GM21737 (cell line): ENCODE measurements around the gene CAST.
"Not testable (repeated sequence)": the region's sequence is repeated elsewhere in the genome, so short reads cannot be mapped to it uniquely, and the experiment has no call there.

Source experiments
- ATAC-seq: cut with Tn5 transposase; IDR thresholded peaks from one replicate; pipeline ENCODE4 v1.9.1; 2021; ENCODE audit warnings: mild to moderate bottlenecking, moderate library complexity; ENCODE audit not compliant: unreplicated experiment

Gene CAST, protein sequence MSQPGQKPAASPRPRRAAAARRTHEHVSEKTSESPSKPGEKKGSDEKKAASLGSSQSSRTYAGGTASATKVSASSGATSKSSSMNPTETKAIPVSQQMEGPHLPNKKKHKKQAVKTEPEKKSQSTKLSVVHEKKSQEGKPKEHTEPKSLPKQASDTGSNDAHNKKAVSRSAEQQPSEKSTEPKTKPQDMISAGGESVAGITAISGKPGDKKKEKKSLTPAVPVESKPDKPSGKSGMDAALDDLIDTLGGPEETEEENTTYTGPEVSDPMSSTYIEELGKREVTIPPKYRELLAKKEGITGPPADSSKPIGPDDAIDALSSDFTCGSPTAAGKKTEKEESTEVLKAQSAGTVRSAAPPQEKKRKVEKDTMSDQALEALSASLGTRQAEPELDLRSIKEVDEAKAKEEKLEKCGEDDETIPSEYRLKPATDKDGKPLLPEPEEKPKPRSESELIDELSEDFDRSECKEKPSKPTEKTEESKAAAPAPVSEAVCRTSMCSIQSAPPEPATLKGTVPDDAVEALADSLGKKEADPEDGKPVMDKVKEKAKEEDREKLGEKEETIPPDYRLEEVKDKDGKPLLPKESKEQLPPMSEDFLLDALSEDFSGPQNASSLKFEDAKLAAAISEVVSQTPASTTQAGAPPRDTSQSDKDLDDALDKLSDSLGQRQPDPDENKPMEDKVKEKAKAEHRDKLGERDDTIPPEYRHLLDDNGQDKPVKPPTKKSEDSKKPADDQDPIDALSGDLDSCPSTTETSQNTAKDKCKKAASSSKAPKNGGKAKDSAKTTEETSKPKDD

GRCh38 chr5:96661855-96662724, at the start of gene CAST:
TSS of gene CAST (plus strand) at chr5:96662376. CDS start at chr5:96662423, 47 bp downstream.
- peak; percentile 68 for ATAC-seq

- ATAC-seq, result no peak
Observed at GRCh38 chr5:96614110-96614691, 48.0 kb upstream of the CAST start.

DNA sequence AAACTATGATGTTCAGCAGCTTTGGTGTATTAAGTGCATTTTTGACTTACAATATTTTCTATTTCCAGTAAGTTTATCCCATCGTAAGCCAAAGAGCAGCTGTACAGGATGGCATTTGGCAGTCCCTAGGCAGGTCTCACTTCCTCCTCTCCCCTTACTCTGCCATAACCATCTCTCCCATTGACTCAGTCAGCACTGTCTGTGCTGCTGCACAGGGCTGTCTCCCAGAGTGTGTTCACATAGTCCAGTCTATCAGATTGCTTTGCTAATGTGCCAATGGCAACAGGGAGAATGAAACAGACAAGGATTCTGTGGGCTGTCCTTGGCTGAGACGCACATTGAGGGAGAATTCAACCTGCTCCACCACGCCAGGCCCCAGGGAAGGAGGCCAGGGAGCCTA, 47.0 kb upstream of the CAST start:
- no peak for ATAC-seq

- ATAC-seq, result no peak
Observed at GRCh38 chr5:96616801-96617200, 45.4 kb upstream of the CAST start.

DNA sequence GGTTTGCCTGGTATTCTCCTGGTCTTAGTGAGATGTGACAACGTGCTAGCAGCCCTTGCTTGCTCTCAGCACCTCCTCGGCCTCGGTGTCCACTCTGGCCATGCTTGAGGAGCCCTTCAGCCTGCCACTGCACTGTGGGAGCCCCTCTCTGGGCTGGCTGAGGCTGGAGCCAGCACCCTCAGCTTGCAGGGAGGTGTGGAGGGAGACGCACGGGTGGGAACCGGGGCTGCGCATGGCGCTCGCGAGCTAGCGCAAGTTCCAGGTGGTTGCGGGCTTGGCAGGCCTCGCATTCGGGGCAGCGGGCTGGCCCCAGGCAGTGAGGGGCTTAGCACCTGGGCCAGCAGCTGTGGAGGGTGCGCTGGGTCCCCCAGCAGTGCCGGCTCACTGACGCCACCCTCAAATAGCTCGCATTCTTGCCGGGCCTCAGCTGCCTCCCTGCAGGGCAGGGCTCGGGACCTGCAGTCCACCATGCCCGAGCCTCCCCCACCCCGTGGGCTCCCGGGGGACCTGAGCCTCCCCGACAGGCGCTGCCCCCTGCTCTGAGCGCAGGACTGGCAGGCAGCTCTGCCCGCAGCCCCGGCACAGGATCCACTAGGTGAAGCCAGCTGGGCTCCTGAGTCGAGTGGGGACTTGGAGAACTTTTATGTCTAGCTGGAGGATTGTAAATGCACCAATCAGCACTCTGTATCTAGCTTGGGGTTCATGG, 43.7 kb upstream of the CAST start:
- ATAC-seq, result not testable (repeated sequence)

GRCh38 chr5:96619946-96620345, 42.2 kb upstream of the CAST start:
- no peak for ATAC-seq

GRCh38 chr5:96624596-96624995, 37.6 kb upstream of the CAST start:
- no peak for ATAC-seq

- no peak for ATAC-seq
Observed at GRCh38 chr5:96625365-96625764, 36.8 kb upstream of the CAST start.

GRCh38 chr5:96626956-96627355, 35.2 kb upstream of the CAST start:
- ATAC-seq, result no peak

GRCh38 chr5:96627792-96628398, 34.3 kb upstream of the CAST start:
- no peak for ATAC-seq

GRCh38 chr5:96628406-96628805, 33.8 kb upstream of the CAST start:
- ATAC-seq, result no peak

DNA sequence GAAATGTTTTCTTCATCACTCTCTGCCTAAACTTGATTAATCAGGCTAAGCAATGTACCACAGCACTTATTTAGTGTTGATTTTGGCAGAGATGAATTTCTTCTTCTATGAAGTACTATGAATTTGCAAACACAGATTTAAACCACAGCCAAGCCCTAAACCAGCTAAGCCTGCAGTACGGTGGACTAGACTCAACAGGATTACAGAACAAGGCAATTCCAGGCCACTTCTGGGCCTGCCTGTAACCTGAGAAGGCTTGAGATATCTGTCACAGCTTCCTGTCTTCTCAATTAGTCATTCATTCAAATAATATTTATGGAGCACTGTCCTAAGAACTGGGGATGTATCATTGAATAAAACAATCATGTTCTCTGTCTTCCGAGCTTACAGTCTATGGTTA, 32.4 kb upstream of the CAST start:
- no peak for ATAC-seq

GRCh38 chr5:96633820-96634219, 28.4 kb upstream of the CAST start:
- no peak for ATAC-seq

- no peak for ATAC-seq
Observed at GRCh38 chr5:96634881-96635280, 27.3 kb upstream of the CAST start.

GRCh38 chr5:96636046-96636445, 26.1 kb upstream of the CAST start:
- no peak for ATAC-seq

DNA sequence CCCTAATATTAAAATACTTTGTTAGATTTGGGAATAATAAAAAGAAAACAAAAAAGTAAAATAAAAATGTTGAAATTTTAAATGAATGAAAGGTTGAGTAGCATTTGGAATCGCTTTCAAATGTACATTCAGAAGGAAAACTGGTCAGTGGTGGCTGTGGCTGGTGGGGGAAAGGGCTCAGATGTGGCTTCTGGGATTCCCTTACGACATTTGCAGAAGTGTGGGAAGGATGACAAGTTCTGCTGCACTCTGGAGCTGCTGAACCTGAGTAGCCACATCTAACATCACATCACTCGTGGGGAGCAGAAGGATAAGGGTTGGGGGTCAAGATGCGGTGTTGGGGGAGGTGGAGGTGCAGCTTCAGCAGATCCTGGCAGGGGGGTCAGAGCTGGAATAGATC, 25.6 kb upstream of the CAST start:
- no peak for ATAC-seq

- no peak for ATAC-seq
Observed at GRCh38 chr5:96637196-96637595, 25.0 kb upstream of the CAST start.

DNA sequence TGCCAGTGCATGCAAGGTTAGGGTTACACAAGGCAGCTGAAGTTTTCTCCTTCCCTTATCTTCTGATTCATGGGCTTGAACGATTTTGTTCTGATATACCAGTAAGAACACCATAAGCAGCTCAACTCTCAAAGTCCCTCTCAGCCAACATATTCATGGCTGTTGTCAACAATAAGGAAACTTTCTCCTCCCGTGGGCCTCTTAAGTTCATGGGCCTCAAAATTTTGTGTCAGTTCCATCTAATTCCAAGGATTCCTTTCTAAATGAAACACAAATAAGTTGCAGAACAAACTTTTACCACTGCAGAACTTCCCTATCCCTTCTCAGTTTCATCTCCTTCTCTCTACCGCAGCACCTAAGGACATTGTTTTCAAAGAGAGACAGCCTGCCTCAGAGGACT, 23.6 kb upstream of the CAST start:
- no peak for ATAC-seq

- ATAC-seq, result no peak
Observed at GRCh38 chr5:96640696-96641095, 21.5 kb upstream of the CAST start.
